GM19324 (cell line): ENCODE data around the gene KANSL1L.
A peak's percentile ranks its signal among the peaks of the same experiment; 100 is the strongest.

Experiments used
- ATAC-seq: cut with Tn5 transposase; IDR thresholded peaks from one replicate; pipeline ENCODE4 v1.9.1; 2021; ENCODE audit warnings: mild to moderate bottlenecking, moderate library complexity; ENCODE audit not compliant: unreplicated experiment, low FRiP score

Gene KANSL1L

GRCh38 chr2:210086930-210087329 lies 84.3 kb downstream of the KANSL1L start:
- ATAC-seq = no peak

GRCh38 chr2:210086292-210086691 lies 84.9 kb downstream of the KANSL1L start:
- ATAC-seq = no peak

- peak; percentile 68 for ATAC-seq
These were observed 98.2 kb downstream of the KANSL1L start for GRCh38 chr2:210072922-210073509.

GRCh38 chr2:210072493-210072892 lies 98.7 kb downstream of the KANSL1L start:
- ATAC-seq = no peak

- ATAC-seq = no peak
These were observed 107.9 kb downstream of the KANSL1L start for GRCh38 chr2:210063306-210063705.

- ATAC-seq = no peak
These were observed 115.4 kb downstream of the KANSL1L start for GRCh38 chr2:210055825-210056224.

GRCh38 chr2:210054696-210055095 lies 116.5 kb downstream of the KANSL1L start:
- ATAC-seq = no peak

- ATAC-seq = no peak
These were observed 120.3 kb downstream of the KANSL1L start for GRCh38 chr2:210050885-210051284.

GRCh38 chr2:210049831-210050230 lies 121.4 kb downstream of the KANSL1L start:
- ATAC-seq = no peak

- no peak for ATAC-seq
These were observed 124.2 kb downstream of the KANSL1L start for GRCh38 chr2:210046851-210047500.

- ATAC-seq = no peak
These were observed 133.1 kb downstream of the KANSL1L start for GRCh38 chr2:210038078-210038477.

- ATAC-seq = no peak
These were observed 135.5 kb downstream of the KANSL1L start for GRCh38 chr2:210035679-210036078.

GRCh38 chr2:210034087-210034683 lies 137.0 kb downstream of the KANSL1L start:
- no peak for ATAC-seq

GRCh38 chr2:210028178-210028577 lies 143.0 kb downstream of the KANSL1L start:
- no peak for ATAC-seq

- no peak for ATAC-seq
These were observed 143.6 kb downstream of the KANSL1L start for GRCh38 chr2:210027608-210028007.

GRCh38 chr2:210022824-210023223 lies 148.4 kb downstream of the KANSL1L start:
- ATAC-seq = no peak

GRCh38 chr2:210020138-210020537 lies 151.1 kb downstream of the KANSL1L start:
- no peak for ATAC-seq

GRCh38 chr2:210009896-210010295 lies 161.3 kb downstream of the KANSL1L start:
- no peak for ATAC-seq

- ATAC-seq = no peak
These were observed 162.1 kb downstream of the KANSL1L start for GRCh38 chr2:210009126-210009525.

- no peak for ATAC-seq
These were observed 163.3 kb downstream of the KANSL1L start for GRCh38 chr2:210007895-210008294.

- ATAC-seq = no peak
These were observed 166.3 kb downstream of the KANSL1L start for GRCh38 chr2:210004881-210005280.

- no peak for ATAC-seq
These were observed 167.8 kb downstream of the KANSL1L start for GRCh38 chr2:210003359-210003758.
